ENCODE measurements around the gene ABCB11.

The ABCB11 gene

DNA sequence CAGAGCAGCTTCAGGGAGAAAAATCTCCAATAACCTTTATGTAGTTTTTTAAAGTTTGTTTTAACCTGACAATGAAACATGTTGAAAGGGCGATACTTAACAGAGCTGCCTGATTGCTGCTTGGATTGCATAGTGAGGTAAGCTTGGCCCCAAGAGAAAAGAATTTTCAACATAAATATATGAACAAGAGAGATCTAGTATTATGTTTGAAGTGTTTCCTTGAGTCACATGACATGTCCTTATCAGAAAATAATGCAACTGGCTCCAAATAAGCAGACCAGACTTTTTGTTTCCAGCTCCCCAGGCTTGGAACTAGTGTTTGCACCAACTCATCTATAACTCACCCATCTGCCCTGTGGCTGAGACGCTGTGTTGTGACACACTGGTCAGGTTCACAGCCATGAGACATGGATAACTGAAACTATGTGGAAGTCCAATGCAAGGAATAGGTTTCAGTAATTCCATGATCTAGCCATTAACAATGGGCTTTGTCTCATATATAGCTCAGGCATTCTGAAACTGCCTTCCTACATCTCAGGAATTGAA is 44.7 kb downstream of the ABCB11 start:
- Histone ChIP-seq H3K9me3 (ENCODE audit: control insufficient read depth, insufficient read depth, low read length) (no peaks in the 10 kb centered on the region), H3K9ac (ENCODE audit: low read depth, low read length) (no peak overlapping the region), H3K36me3 (ENCODE audit: control insufficient read depth, insufficient read depth, low read length) (no peaks in the 10 kb centered on the region), H3K27me3 (ENCODE audit: control insufficient read depth, insufficient read depth, low read length) (no peaks in the 10 kb centered on the region), H3K4me1 (ENCODE audit: control insufficient read depth, insufficient read depth, low read length) (no peaks in the 10 kb centered on the region), H3K4me3 (ENCODE audit: low read depth, low read length) (no peak overlapping the region)

DNA sequence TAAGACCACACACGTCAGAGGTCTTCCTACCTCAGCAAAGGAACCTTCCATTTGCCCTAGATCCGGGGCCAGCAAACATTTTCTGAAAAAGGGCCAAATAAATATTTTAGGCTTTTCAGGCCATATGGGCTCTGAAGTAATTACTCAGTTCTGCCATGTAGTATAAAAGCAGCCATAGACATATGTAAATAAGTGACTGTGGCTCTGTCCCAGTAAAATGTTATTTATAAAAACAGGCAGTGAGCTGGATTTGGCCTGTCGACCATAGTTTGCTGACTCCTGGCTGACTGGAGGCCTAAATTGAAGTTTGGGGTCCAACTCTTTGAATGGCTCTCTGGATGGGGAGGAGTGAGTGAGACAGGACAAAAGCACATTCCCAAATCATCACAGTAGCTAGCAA is 49.5 kb downstream of the ABCB11 start:
- H3K4me3 ChIP-seq (ENCODE audit: low read depth, low read length) = no peak overlapping the region
- no peaks in the 10 kb centered on the region for H3K36me3 ChIP-seq (ENCODE audit: control insufficient read depth, insufficient read depth, low read length)
- no peak overlapping the region for H3K9ac ChIP-seq (ENCODE audit: low read depth, low read length)
- H3K4me1 ChIP-seq (ENCODE audit: control insufficient read depth, insufficient read depth, low read length) = no peaks in the 10 kb centered on the region
- no peaks in the 10 kb centered on the region for H3K27me3 ChIP-seq (ENCODE audit: control insufficient read depth, insufficient read depth, low read length)
- H3K9me3 ChIP-seq (ENCODE audit: control insufficient read depth, insufficient read depth, low read length) = no peaks in the 10 kb centered on the region

DNA sequence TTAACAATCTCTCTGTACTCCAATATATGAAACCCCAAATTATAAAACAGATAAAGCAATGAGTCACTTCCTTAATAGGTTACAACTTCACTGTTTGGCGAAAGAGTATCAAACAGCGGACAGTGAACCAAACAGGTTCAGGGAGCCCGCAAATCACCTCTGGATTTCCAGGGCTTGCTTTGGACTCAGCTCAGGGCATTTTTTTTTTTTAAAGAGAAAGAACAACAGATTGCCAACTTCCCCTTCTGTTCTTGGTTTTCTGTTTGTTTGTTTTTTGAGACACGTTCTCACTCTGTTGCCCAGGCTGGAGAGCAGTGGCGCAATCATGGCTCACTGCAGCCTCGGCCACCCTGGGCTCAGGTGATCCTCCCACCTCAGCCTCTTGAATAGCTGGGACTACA is 52.7 kb downstream of the ABCB11 start:
- Histone ChIP-seq H3K9me3 (ENCODE audit: control insufficient read depth, insufficient read depth, low read length) (no peaks in the 10 kb centered on the region), H3K4me1 (ENCODE audit: control insufficient read depth, insufficient read depth, low read length) (no peaks in the 10 kb centered on the region), H3K4me3 (ENCODE audit: low read depth, low read length) (no peak overlapping the region), H3K27me3 (ENCODE audit: control insufficient read depth, insufficient read depth, low read length) (no peaks in the 10 kb centered on the region), H3K36me3 (ENCODE audit: control insufficient read depth, insufficient read depth, low read length) (no peaks in the 10 kb centered on the region), H3K9ac (ENCODE audit: low read depth, low read length) (no peak overlapping the region)

DNA sequence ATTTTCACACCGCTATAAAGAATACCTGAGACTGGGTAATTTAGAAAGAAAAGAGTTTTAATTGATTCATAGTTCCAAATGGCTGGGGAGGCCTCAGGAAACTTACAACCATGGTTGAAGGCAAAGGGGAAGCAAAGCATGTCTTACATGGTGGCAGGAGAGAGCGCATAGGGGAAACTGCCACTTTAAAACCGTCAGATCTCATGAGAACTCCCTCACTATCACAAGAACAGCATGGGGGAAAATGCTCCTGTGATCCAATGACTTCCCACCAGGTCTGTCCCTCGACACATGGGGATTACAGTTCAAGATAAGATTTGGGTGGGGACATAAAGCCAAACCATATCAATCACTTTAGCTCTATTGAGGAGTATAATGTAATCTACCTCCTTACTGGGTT is 53.5 kb downstream of the ABCB11 start:
- Histone ChIP-seq H3K4me1 (ENCODE audit: control insufficient read depth, insufficient read depth, low read length) (no peaks in the 10 kb centered on the region), H3K27me3 (ENCODE audit: control insufficient read depth, insufficient read depth, low read length) (no peaks in the 10 kb centered on the region), H3K36me3 (ENCODE audit: control insufficient read depth, insufficient read depth, low read length) (no peaks in the 10 kb centered on the region), H3K4me3 (ENCODE audit: low read depth, low read length) (no peak overlapping the region), H3K9me3 (ENCODE audit: control insufficient read depth, insufficient read depth, low read length) (no peaks in the 10 kb centered on the region), H3K9ac (ENCODE audit: low read depth, low read length) (no peak overlapping the region)

DNA sequence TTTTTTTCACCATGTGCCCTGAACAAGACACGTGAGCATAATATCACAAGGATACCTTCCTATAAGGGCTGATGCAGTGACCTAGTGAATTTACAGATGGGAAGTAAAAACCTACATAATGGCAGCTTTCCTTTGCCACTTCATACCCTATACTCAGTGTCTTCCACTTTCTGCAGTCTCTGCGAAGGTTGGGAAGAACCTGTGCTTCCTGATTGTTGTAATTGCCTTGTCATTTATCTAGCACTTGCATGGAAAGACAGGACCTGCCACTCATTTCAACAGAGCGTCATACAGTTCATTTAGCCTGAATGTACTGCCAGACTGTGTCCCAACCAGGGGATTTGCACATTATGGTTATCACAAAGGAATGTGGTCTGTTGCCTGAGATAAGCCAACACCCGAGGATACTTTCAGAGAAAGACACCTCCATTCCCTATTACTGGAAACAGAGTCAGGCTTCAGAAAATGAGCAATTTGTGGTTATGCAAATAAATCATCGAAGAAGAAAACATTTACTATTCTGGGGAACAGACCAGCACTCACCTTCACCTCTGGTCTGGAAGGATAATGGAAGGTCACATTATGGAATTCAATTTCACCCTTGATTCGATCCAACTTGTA is 55.0 kb downstream of the ABCB11 start:
- Histone ChIP-seq H3K27me3 (ENCODE audit: control insufficient read depth, insufficient read depth, low read length) (no peaks in the 10 kb centered on the region), H3K9me3 (ENCODE audit: control insufficient read depth, insufficient read depth, low read length) (no peaks in the 10 kb centered on the region), H3K4me1 (ENCODE audit: control insufficient read depth, insufficient read depth, low read length) (no peaks in the 10 kb centered on the region), H3K9ac (ENCODE audit: low read depth, low read length) (no peak overlapping the region), H3K4me3 (ENCODE audit: low read depth, low read length) (no peak overlapping the region), H3K36me3 (ENCODE audit: control insufficient read depth, insufficient read depth, low read length) (no peaks in the 10 kb centered on the region)

DNA sequence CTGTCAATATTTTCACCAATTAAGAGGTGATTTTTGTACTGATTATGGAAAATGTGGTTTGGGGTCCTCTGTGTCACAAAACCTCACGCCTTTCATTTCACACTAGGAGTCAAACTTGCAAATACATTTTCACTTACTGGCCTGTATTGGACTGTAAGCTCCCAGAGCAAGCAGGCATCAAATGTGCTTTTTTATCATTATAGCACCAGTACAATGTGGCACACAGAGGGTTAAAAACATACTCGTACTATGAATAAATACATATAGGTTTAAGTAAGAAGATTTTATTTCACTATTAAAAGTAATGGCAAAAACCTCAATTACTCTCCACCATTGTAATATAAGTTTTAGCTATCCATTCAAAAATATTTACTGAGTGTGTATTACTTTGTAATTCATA is 56.7 kb downstream of the ABCB11 start:
- no peaks in the 10 kb centered on the region for H3K9me3 ChIP-seq (ENCODE audit: control insufficient read depth, insufficient read depth, low read length)
- H3K4me1 ChIP-seq (ENCODE audit: control insufficient read depth, insufficient read depth, low read length) = no peaks in the 10 kb centered on the region
- no peak overlapping the region for H3K9ac ChIP-seq (ENCODE audit: low read depth, low read length)
- no peak overlapping the region for H3K4me3 ChIP-seq (ENCODE audit: low read depth, low read length)
- H3K36me3 ChIP-seq (ENCODE audit: control insufficient read depth, insufficient read depth, low read length) = no peaks in the 10 kb centered on the region
- no peaks in the 10 kb centered on the region for H3K27me3 ChIP-seq (ENCODE audit: control insufficient read depth, insufficient read depth, low read length)

DNA sequence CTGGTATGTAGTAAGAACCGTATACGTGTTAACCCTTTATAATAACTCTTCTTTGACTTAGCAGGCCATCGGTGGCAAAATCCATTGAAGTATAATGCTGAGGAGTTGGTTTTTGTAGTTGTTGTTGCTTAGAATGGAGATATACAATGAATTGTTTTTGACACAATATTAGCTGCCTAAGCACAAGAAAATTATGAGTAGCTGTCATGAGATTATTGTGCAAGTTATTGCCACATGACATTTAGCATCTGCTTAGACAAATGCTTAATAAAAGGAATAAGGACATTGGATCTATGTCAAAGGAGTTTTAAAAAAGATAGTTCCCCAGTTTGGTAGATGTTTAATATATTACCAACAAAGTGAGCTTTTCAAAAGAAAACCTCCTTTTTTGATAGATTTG is 59.9 kb downstream of the ABCB11 start:
- Histone ChIP-seq H3K4me1 (ENCODE audit: control insufficient read depth, insufficient read depth, low read length) (no peaks in the 10 kb centered on the region), H3K4me3 (ENCODE audit: low read depth, low read length) (no peak overlapping the region), H3K27me3 (ENCODE audit: control insufficient read depth, insufficient read depth, low read length) (no peaks in the 10 kb centered on the region)

DNA sequence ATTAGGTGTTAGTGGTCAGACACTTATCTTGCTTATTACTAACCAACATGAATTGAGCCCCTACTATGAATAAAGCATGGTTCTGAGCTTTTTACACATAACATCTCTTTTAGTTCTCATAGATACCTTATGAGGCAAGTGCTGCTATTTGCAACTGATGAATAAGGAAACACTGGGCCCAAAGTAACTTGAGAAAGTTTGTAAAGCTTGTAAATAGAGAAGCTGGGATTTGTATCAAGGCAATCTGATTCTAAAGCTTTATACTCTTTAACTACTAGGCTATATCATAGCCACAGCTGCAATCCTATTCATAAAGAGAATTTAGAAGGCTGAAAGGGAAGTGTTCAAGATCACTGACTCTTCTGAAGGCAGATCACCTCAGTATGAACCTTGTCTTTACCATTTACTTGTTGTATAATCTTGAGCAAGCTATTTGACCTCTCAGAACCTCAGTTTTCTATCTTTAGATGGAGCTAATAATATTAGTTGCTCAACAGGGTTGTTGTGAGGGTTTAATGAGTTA is 60.4 kb downstream of the ABCB11 start:
- Histone ChIP-seq H3K4me1 (ENCODE audit: control insufficient read depth, insufficient read depth, low read length) (no peaks in the 10 kb centered on the region), H3K36me3 (ENCODE audit: control insufficient read depth, insufficient read depth, low read length) (no peaks in the 10 kb centered on the region), H3K4me3 (ENCODE audit: low read depth, low read length) (no peak overlapping the region), H3K9ac (ENCODE audit: low read depth, low read length) (no peak overlapping the region), H3K27me3 (ENCODE audit: control insufficient read depth, insufficient read depth, low read length) (no peaks in the 10 kb centered on the region), H3K9me3 (ENCODE audit: control insufficient read depth, insufficient read depth, low read length) (no peaks in the 10 kb centered on the region)

More for the DNA sequence above, 59.9 kb downstream of the ABCB11 start:
- H3K9me3 ChIP-seq (ENCODE audit: control insufficient read depth, insufficient read depth, low read length) = no peaks in the 10 kb centered on the region
- H3K9ac ChIP-seq (ENCODE audit: low read depth, low read length) = no peak overlapping the region
- no peaks in the 10 kb centered on the region for H3K36me3 ChIP-seq (ENCODE audit: control insufficient read depth, insufficient read depth, low read length)

DNA sequence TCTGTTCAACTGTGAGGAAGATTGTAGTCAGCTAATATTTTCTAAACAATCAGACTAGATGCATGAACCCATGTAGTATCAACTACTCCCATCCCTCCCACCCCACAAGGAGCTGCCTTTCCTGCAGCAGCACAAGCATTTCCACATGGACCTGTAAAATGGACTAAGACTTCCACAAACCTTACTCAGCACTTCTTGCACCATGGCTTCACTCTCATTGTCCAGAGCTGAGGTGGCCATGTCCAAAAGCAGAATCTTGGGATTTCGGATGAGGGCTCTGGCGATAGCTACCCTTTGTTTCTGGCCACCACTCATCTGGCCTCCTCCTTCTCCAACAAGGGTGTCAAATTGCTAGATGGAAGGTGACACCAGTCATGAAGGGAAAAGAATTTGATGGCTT is 61.3 kb downstream of the ABCB11 start:
- Histone ChIP-seq H3K9ac (ENCODE audit: low read depth, low read length) (no peak overlapping the region), H3K27me3 (ENCODE audit: control insufficient read depth, insufficient read depth, low read length) (no peaks in the 10 kb centered on the region), H3K4me3 (ENCODE audit: low read depth, low read length) (no peak overlapping the region), H3K36me3 (ENCODE audit: control insufficient read depth, insufficient read depth, low read length) (no peaks in the 10 kb centered on the region), H3K9me3 (ENCODE audit: control insufficient read depth, insufficient read depth, low read length) (no peaks in the 10 kb centered on the region), H3K4me1 (ENCODE audit: control insufficient read depth, insufficient read depth, low read length) (no peaks in the 10 kb centered on the region)

DNA sequence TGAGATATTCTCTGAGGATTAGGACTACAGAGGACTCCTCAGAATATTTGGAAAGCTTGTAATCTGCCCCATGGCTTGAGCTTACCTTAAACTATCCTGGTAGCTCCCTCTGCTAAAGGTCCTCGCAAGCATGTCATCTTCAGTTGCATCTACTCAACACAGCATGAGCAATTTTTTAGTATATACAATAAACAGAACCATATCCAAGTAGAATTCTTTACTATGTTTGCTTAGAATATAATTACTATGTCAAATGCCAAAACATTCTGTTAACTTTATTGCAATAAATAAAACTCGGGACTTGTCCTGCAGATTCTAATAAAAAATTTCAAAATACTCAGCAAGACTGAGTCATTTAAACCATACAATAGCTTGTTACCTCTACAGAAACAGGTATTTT is 62.8 kb downstream of the ABCB11 start:
- Histone ChIP-seq H3K4me1 (ENCODE audit: control insufficient read depth, insufficient read depth, low read length) (no peaks in the 10 kb centered on the region), H3K4me3 (ENCODE audit: low read depth, low read length) (no peak overlapping the region), H3K9me3 (ENCODE audit: control insufficient read depth, insufficient read depth, low read length) (no peaks in the 10 kb centered on the region), H3K27me3 (ENCODE audit: control insufficient read depth, insufficient read depth, low read length) (no peaks in the 10 kb centered on the region), H3K9ac (ENCODE audit: low read depth, low read length) (no peak overlapping the region), H3K36me3 (ENCODE audit: control insufficient read depth, insufficient read depth, low read length) (no peaks in the 10 kb centered on the region)

DNA sequence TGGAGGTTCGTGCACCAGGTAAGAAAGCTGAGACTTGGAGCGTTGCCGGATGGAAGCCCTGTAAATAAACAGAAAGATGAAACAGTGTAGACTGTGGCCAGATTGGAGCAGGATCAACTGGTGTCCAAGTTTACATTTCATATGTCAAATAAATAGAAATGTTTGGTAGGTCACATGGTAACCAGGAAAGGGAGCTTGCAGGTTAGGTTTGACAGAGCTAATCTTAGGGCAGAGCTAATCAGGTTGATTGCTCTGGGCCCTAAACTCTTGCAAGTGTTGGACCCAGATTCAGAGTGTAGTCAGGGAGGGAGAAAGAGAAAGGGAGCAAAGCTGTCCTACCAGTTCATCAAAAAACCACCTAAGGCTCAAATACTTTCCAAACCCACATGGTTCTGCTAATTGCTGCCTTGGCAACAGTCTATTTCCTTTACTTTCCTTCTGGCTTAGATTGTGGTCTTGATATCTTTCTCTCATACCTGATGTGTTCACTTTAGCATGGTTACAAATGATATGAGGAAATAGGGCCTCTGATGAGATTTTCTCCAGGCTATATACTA is 66.8 kb downstream of the ABCB11 start:
- Histone ChIP-seq H3K36me3 (ENCODE audit: control insufficient read depth, insufficient read depth, low read length) (no peaks in the 10 kb centered on the region), H3K27me3 (ENCODE audit: control insufficient read depth, insufficient read depth, low read length) (no peaks in the 10 kb centered on the region), H3K9me3 (ENCODE audit: control insufficient read depth, insufficient read depth, low read length) (no peaks in the 10 kb centered on the region), H3K4me3 (ENCODE audit: low read depth, low read length) (no peak overlapping the region), H3K9ac (ENCODE audit: low read depth, low read length) (no peak overlapping the region), H3K4me1 (ENCODE audit: control insufficient read depth, insufficient read depth, low read length) (no peaks in the 10 kb centered on the region)

DNA sequence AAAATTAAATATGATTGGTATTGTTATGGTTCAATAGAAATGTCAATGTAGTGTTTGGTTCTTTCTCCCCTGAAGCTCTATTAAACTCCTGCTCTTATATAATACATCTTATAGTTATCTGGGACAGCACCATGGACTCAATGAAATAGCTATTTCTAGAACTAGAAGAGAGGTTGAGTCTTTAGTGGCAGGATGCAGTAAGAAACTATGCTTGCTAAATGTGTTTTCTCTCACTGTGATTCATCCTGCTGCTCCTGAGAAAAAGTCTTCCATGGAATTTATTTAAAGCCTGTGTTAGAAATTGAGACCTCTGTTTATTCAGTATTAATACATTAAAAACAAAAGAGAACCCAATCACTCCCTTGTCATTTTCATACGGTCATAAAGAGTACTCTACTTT is 68.5 kb downstream of the ABCB11 start:
- Histone ChIP-seq H3K4me1 (ENCODE audit: control insufficient read depth, insufficient read depth, low read length) (no peaks in the 10 kb centered on the region), H3K36me3 (ENCODE audit: control insufficient read depth, insufficient read depth, low read length) (no peaks in the 10 kb centered on the region), H3K9ac (ENCODE audit: low read depth, low read length) (no peak overlapping the region), H3K27me3 (ENCODE audit: control insufficient read depth, insufficient read depth, low read length) (no peaks in the 10 kb centered on the region), H3K4me3 (ENCODE audit: low read depth, low read length) (no peak overlapping the region), H3K9me3 (ENCODE audit: control insufficient read depth, insufficient read depth, low read length) (no peaks in the 10 kb centered on the region)

Data from iPS-15b (cell line).